ENCODE results near the gene CA9. TPM values are rescaled to one million over a fixed set of nuclear protein-coding genes. Genes with fewer than 3 reads are reported as not detected.
A peak's percentile ranks its signal among the peaks of the same experiment; 100 is the strongest.

The CA9 gene
- total and polyA plus RNA-seq, 4 experiments from 2014 or later = not detected

DNA sequence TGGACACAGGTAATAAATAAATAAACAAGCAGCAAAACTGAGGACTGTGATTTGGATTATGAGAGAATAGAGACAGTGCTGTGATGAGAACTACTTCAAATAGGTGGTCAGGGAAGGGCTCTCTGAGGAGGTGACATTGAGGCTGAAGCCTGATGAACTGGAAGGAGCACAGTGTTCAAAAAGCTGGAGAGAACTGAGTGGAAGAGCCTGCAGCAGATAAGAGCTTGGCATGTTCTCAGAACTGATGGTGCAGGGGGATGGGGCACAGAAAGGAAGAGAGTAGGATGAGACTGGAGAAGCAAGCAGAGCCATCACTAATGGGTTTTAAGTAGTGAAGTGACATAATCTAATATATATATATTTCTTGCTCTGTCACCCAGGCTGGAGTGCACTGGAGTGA is 27.2 kb downstream of the CA9 start:
- H3K27me3 ChIP-seq (ENCODE audit: insufficient read depth, low read length) = no peaks in the 10 kb centered on the region
- peaks cover 33 to 45% of the 10 kb centered on the region in 2 donors for H3K36me3 Mint-ChIP-seq
- no peak overlapping the region for H3K27ac ChIP-seq (ENCODE audit: low read depth, low read length)
- H3K4me1 ChIP-seq (ENCODE audit: insufficient read depth, low read length) = peaks cover 9% of the 10 kb centered on the region
- H3K27me3 Mint-ChIP-seq = no peaks in the 10 kb centered on the region
- ChIA-PET CTCF (ENCODE audit: partially characterized antibody) (interaction anchor here (1.0 to 16.3 kb wide), 7 partner anchors 9 to 96 kb away, joined by 3 to 339 read pairs (median 5); partner anchors contain the start of genes ARHGEF39, CCDC107, CREB3 and RMRP), POLR2A (ENCODE audit: partially characterized antibody) (no interaction called here)
- no peaks in the 10 kb centered on the region for H3K9me3 Mint-ChIP-seq
- no peak overlapping the region for H3K27ac Mint-ChIP-seq
- H3K4me3 Mint-ChIP-seq = no peak overlapping the region
- H3K4me1 Mint-ChIP-seq = peaks cover 5 to 10% (median 8%) of the 10 kb centered on the region in 4 donors
- H3K4me3 ChIP-seq (ENCODE audit: low read length in 2 of 2) = no peak overlapping the region
- peaks cover 89% of the 10 kb centered on the region for H3K36me3 ChIP-seq (ENCODE audit: insufficient read depth, low read length)
- intact Hi-C loops (cut with micrococcal nuclease) = no loop called here
- no peak for DNase-seq
- H3K9me3 ChIP-seq (ENCODE audit: control insufficient read depth in 1 of 2, low read length in 2 of 2) = no peaks in the 10 kb centered on the region

DNA sequence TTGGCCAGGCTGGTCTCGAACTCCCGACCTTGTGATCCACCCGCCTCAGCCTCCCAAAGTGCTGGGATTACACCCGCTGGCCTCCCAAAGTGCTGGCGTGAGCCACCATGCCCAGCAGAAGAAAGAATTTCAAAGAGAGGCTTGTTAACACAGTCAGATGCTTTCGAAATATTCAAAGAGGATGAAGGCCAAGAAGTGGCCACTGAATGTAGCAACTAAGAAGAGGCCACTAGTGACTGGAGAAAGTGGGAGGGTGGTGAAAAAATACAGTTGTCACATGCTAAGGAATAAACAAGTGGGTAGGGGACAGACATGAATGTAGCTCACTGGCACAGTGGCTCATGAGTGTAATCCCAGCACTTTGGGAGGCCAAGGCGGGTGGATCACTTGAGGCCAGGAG is 29.0 kb downstream of the CA9 start:
- H3K9me3 ChIP-seq (ENCODE audit: control insufficient read depth in 1 of 2, low read length in 2 of 2) = no peaks in the 10 kb centered on the region
- no peak for DNase-seq
- Mint-ChIP-seq H3K27ac (peak overlapping the region in 1 of 7 donors; percentile 88), H3K9me3 (no peaks in the 10 kb centered on the region), H3K27me3 (no peaks in the 10 kb centered on the region), H3K4me1 (peaks cover 0 to 6% (median under 1%) of the 10 kb centered on the region in 4 donors), H3K36me3 (peaks cover 50 to 53% of the 10 kb centered on the region in 2 donors), H3K4me3 (no peak overlapping the region)
- no peak overlapping the region for H3K27ac ChIP-seq (ENCODE audit: low read depth, low read length)
- intact Hi-C loops (cut with micrococcal nuclease) = no loop called here
- no peak overlapping the region for H3K4me3 ChIP-seq (ENCODE audit: low read length in 2 of 2)
- no peaks in the 10 kb centered on the region for H3K27me3 ChIP-seq (ENCODE audit: insufficient read depth, low read length)
- POLR2A ChIA-PET (ENCODE audit: partially characterized antibody) = interaction anchor here (3.1 kb wide), 1 partner anchor 29 kb away, joined by 9 read pairs; the partner anchor contains the start of genes CREB3 and TLN1
- H3K4me1 ChIP-seq (ENCODE audit: insufficient read depth, low read length) = no peaks in the 10 kb centered on the region
- peaks cover 97% of the 10 kb centered on the region for H3K36me3 ChIP-seq (ENCODE audit: insufficient read depth, low read length)
- CTCF ChIA-PET (ENCODE audit: partially characterized antibody) = interaction anchor here (0.6 to 16.3 kb wide), 2 partner anchors 42 to 99 kb away, joined by 3 to 339 read pairs; partner anchors contain the start of genes ARHGEF39, CCDC107 and RMRP

DNA sequence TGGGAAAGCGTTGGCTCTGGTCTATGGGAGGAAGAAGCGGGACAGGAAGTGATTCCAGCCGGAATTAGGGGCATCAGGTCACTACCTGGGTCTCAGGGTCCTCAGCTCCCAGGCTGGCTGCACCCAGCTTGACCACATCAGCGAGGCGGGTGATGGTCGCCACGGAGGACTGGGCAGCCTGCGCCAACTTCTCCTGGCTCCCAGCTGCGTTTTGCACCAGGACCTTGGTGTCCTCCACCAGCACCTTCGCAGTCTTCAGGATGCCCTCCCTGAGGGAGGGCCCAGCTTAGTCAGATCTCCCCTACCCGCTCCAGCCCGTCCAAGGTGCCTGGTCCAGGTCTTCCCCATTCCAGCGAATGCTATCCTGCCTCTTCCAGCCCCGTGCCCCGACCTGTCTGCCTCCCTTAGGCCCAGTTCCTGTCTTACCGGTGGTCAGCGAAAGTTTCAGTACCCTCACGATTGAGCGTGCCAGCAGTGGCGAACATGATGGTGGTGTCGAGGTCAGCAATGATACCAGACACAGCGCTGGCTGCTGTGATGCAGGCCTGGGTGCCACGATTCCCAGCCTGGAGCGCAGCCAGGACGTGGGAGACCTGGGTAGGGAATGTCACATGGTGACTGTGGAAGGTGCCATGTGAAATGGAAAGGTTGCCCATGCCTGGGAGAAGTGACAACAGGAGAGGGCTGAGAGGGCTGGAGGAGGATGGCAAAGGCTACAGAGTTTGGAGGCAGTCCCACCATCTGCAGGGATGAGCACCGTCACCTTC is 30.4 kb downstream of the CA9 start:
- H3K9me3 ChIP-seq (ENCODE audit: control insufficient read depth in 1 of 2, low read length in 2 of 2) = no peaks in the 10 kb centered on the region
- no peaks in the 10 kb centered on the region for H3K27me3 ChIP-seq (ENCODE audit: insufficient read depth, low read length)
- no peaks in the 10 kb centered on the region for H3K27me3 Mint-ChIP-seq
- H3K27ac ChIP-seq (ENCODE audit: low read depth, low read length) = no peak overlapping the region
- no peaks in the 10 kb centered on the region for H3K9me3 Mint-ChIP-seq
- no peaks in the 10 kb centered on the region for H3K4me1 ChIP-seq (ENCODE audit: insufficient read depth, low read length)
- CTCF ChIA-PET (ENCODE audit: partially characterized antibody) = interaction anchor here (6.3 to 16.3 kb wide), 2 partner anchors 9 to 43 kb away, joined by 62 to 339 read pairs; partner anchors contain the start of genes ARHGEF39, CCDC107 and RMRP
- DNase-seq = no peak
- H3K27ac Mint-ChIP-seq = peak overlapping the region in 2 of 7 donors; percentile 23 to 48
- H3K4me1 Mint-ChIP-seq = peaks cover 0 to 7% (median under 1%) of the 10 kb centered on the region in 4 donors
- peaks cover 96% of the 10 kb centered on the region for H3K36me3 ChIP-seq (ENCODE audit: insufficient read depth, low read length)
- POLR2A ChIA-PET (ENCODE audit: partially characterized antibody) = interaction anchor here (1.6 to 3.1 kb wide), 3 partner anchors 26 to 46 kb away, joined by 6 to 9 read pairs (median 6); partner anchors contain the start of genes CCDC107, CREB3, RMRP and TLN1
- H3K4me3 Mint-ChIP-seq = no peak overlapping the region
- H3K36me3 Mint-ChIP-seq = peaks cover 55 to 62% of the 10 kb centered on the region in 2 donors
- no peak overlapping the region for H3K4me3 ChIP-seq (ENCODE audit: low read length in 2 of 2)
- intact Hi-C loops (cut with micrococcal nuclease) = no loop called here

GRCh38 chr9:35705372-35705771 is 31.6 kb downstream of the CA9 start:
- Histone ChIP-seq H3K4me3 (ENCODE audit: low read length in 2 of 2) (no peak overlapping the region), H3K4me1 (ENCODE audit: insufficient read depth, low read length) (no peaks in the 10 kb centered on the region), H3K36me3 (ENCODE audit: insufficient read depth, low read length) (peaks cover 85% of the 10 kb centered on the region), H3K27me3 (ENCODE audit: insufficient read depth, low read length) (no peaks in the 10 kb centered on the region), H3K27ac (ENCODE audit: low read depth, low read length) (no peak overlapping the region), H3K9me3 (ENCODE audit: control insufficient read depth in 1 of 2, low read length in 2 of 2) (no peaks in the 10 kb centered on the region)
- Mint-ChIP-seq H3K4me3 (no peak overlapping the region), H3K27me3 (no peaks in the 10 kb centered on the region), H3K27ac (peak overlapping the region in 2 of 7 donors; percentile 29 to 73), H3K4me1 (peaks cover 0 to 7% (median under 1%) of the 10 kb centered on the region in 4 donors), H3K36me3 (peaks cover 60 to 68% of the 10 kb centered on the region in 2 donors), H3K9me3 (no peaks in the 10 kb centered on the region)
- intact Hi-C loops (cut with micrococcal nuclease) = no loop called here
- no peak for DNase-seq
- ChIA-PET POLR2A (ENCODE audit: partially characterized antibody) (interaction anchor here (1.4 to 3.1 kb wide), 3 partner anchors 27 to 47 kb away, joined by 3 to 9 read pairs (median 6); partner anchors contain the start of genes CCDC107, CREB3, RMRP and TLN1), CTCF (ENCODE audit: partially characterized antibody) (interaction anchor here (6.3 to 16.3 kb wide), 2 partner anchors 10 to 45 kb away, joined by 62 to 339 read pairs; partner anchors contain the start of genes ARHGEF39, CCDC107 and RMRP)

- CTCF ChIA-PET (ENCODE audit: partially characterized antibody) = interaction anchor here (6.3 to 16.3 kb wide), 2 partner anchors 11 to 45 kb away, joined by 62 to 339 read pairs; partner anchors contain the start of genes ARHGEF39, CCDC107 and RMRP
- intact Hi-C loops (cut with micrococcal nuclease) = no loop called here
- H3K27ac ChIP-seq (ENCODE audit: low read depth, low read length) = no peak overlapping the region
- no peaks in the 10 kb centered on the region for H3K9me3 ChIP-seq (ENCODE audit: control insufficient read depth in 1 of 2, low read length in 2 of 2)
- POLR2A ChIA-PET (ENCODE audit: partially characterized antibody) = interaction anchor here (1.4 to 3.1 kb wide), 3 partner anchors 26 to 47 kb away, joined by 3 to 9 read pairs (median 6); partner anchors contain the start of genes CCDC107, CREB3, RMRP and TLN1
- Mint-ChIP-seq H3K36me3 (peaks cover 66 to 74% of the 10 kb centered on the region in 2 donors), H3K9me3 (no peaks in the 10 kb centered on the region), H3K27me3 (no peaks in the 10 kb centered on the region), H3K27ac (peak overlapping the region in 3 of 7 donors; percentile 29 to 73 (median 57)), H3K4me1 (peaks cover 0 to 7% (median 1%) of the 10 kb centered on the region in 4 donors), H3K4me3 (no peak overlapping the region)
- no peaks in the 10 kb centered on the region for H3K27me3 ChIP-seq (ENCODE audit: insufficient read depth, low read length)
- H3K4me3 ChIP-seq (ENCODE audit: low read length in 2 of 2) = no peak overlapping the region
- peaks cover 85% of the 10 kb centered on the region for H3K36me3 ChIP-seq (ENCODE audit: insufficient read depth, low read length)
- no peak for DNase-seq
- no peaks in the 10 kb centered on the region for H3K4me1 ChIP-seq (ENCODE audit: insufficient read depth, low read length)
Measured at GRCh38 chr9:35705836-35706430, 32.2 kb downstream of the CA9 start.

DNA sequence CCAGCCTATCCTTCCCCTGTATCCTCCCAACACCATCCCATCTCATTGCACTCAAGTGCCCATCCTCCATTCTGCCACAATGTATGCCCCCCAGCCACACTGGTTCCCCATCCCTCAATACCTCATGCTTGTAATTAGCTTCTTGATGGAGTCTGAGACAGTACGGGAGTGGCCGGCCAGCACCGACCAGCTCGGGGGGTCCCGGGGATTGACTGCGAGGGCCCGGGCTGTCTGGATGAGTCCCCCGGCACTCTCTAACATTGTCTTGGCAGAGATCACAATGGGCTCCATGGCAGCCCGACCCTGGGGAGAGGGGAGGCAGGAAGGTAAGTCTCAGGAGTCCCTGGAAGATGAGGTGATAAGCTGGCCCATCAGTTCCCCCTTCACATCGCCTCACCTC is 33.2 kb downstream of the CA9 start:
- DNase-seq = no peak
- H3K27ac ChIP-seq (ENCODE audit: low read depth, low read length) = no peak overlapping the region
- H3K4me1 Mint-ChIP-seq = peaks cover 0 to 7% (median 2%) of the 10 kb centered on the region in 4 donors
- H3K9me3 ChIP-seq (ENCODE audit: control insufficient read depth in 1 of 2, low read length in 2 of 2) = no peaks in the 10 kb centered on the region
- no peaks in the 10 kb centered on the region for H3K27me3 ChIP-seq (ENCODE audit: insufficient read depth, low read length)
- H3K27ac Mint-ChIP-seq = peak overlapping the region in 6 of 7 donors; percentile 26 to 84 (median 72)
- H3K4me3 Mint-ChIP-seq = no peak overlapping the region
- H3K36me3 Mint-ChIP-seq = peaks cover 76 to 84% of the 10 kb centered on the region in 2 donors
- intact Hi-C loops (cut with micrococcal nuclease) = no loop called here
- H3K36me3 ChIP-seq (ENCODE audit: insufficient read depth, low read length) = peaks cover 85% of the 10 kb centered on the region
- POLR2A ChIA-PET (ENCODE audit: partially characterized antibody) = interaction anchor here (3.1 kb wide), 1 partner anchor 22 kb away, joined by 14 read pairs; no protein-coding TSS in a partner anchor
- H3K4me1 ChIP-seq (ENCODE audit: insufficient read depth, low read length) = no peaks in the 10 kb centered on the region
- no peaks in the 10 kb centered on the region for H3K27me3 Mint-ChIP-seq
- CTCF ChIA-PET (ENCODE audit: partially characterized antibody) = interaction anchor here (1.0 to 6.3 kb wide), 3 partner anchors 12 to 90 kb away, joined by 3 to 62 read pairs (median 5); partner anchors contain the start of gene TPM2
- no peaks in the 10 kb centered on the region for H3K9me3 Mint-ChIP-seq
- no peak overlapping the region for H3K4me3 ChIP-seq (ENCODE audit: low read length in 2 of 2)
